Nephron progenitor cell (in vitro differentiated cells): ENCODE measurements around the gene ANGPTL2.

Experiments
- DNase-seq: peaks from one replicate; pipeline ENCODE4 v3.0.0; 2021
- H3K27ac Mint-ChIP-seq: 2 replicates; pipeline ENCODE4 v1.8.0; 2021; ENCODE audit warnings: mild to moderate bottlenecking, moderate library complexity, mixed read lengths
- H3K27me3 Mint-ChIP-seq: 2 replicates; pipeline ENCODE4 v1.8.0; 2021; ENCODE audit warnings: mild to moderate bottlenecking, low read depth, mixed read lengths; ENCODE audit not compliant: poor library complexity
- H3K36me3 Mint-ChIP-seq: 2 replicates; pipeline ENCODE4 v1.8.0; 2021; ENCODE audit warnings: low read depth, mixed read lengths
- H3K4me1 Mint-ChIP-seq: 2 replicates; pipeline ENCODE4 v1.8.0; 2021; ENCODE audit warnings: mixed read lengths
- H3K4me3 Mint-ChIP-seq: 2 replicates; pipeline ENCODE4 v1.8.0; 2021; ENCODE audit warnings: mild to moderate bottlenecking, moderate library complexity, mixed read lengths
- H3K9me3 Mint-ChIP-seq: 2 replicates; pipeline ENCODE4 v1.8.0; 2021; ENCODE audit warnings: mild to moderate bottlenecking, moderate library complexity, mixed read lengths
- TF ChIP-seq, protein P1 (sequence below): fragments of 200-600 bp; sonication (generic); IDR thresholded peaks from 2 replicates; pipeline ENCODE4 v1.5.0; 2021; ENCODE audit warnings: antibody characterized with exemption

ANGPTL2 gene

DNA sequence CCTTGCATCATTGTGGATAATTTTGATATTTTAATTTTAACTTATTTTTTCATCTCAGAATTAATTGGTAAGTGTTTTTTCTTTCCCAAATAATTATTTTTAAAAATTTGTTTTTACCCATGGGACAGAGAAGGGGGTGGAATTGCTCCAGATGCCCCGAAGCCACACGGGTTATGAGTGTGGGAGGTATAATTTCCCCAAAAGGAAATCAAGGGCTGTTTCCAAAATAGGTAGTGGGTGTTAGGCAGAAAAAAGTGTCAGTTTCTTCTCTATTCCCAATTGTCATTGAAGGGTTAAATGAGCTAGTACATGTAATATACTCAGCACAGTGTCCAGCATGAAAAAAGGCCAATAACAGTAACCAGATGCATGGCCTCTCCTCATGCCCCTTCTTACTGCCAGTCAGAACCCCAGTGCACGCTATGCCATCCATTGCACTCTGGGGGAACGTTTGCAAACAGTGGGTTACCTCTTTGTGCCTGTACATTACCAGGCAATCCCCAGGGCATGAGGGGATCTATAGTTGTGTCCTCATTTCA is 36.4 kb upstream of the ANGPTL2 start:
- TF ChIP-seq, protein P1, sequence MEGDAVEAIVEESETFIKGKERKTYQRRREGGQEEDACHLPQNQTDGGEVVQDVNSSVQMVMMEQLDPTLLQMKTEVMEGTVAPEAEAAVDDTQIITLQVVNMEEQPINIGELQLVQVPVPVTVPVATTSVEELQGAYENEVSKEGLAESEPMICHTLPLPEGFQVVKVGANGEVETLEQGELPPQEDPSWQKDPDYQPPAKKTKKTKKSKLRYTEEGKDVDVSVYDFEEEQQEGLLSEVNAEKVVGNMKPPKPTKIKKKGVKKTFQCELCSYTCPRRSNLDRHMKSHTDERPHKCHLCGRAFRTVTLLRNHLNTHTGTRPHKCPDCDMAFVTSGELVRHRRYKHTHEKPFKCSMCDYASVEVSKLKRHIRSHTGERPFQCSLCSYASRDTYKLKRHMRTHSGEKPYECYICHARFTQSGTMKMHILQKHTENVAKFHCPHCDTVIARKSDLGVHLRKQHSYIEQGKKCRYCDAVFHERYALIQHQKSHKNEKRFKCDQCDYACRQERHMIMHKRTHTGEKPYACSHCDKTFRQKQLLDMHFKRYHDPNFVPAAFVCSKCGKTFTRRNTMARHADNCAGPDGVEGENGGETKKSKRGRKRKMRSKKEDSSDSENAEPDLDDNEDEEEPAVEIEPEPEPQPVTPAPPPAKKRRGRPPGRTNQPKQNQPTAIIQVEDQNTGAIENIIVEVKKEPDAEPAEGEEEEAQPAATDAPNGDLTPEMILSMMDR = no peak
- Mint-ChIP-seq H3K36me3 (no peaks in the 10 kb centered on the region), H3K27ac (no peak overlapping the region), H3K27me3 (no peaks in the 10 kb centered on the region), H3K4me1 (peaks cover 7% of the 10 kb centered on the region), H3K9me3 (no peaks in the 10 kb centered on the region), H3K4me3 (no peak overlapping the region)
- DNase-seq = no peak

DNA sequence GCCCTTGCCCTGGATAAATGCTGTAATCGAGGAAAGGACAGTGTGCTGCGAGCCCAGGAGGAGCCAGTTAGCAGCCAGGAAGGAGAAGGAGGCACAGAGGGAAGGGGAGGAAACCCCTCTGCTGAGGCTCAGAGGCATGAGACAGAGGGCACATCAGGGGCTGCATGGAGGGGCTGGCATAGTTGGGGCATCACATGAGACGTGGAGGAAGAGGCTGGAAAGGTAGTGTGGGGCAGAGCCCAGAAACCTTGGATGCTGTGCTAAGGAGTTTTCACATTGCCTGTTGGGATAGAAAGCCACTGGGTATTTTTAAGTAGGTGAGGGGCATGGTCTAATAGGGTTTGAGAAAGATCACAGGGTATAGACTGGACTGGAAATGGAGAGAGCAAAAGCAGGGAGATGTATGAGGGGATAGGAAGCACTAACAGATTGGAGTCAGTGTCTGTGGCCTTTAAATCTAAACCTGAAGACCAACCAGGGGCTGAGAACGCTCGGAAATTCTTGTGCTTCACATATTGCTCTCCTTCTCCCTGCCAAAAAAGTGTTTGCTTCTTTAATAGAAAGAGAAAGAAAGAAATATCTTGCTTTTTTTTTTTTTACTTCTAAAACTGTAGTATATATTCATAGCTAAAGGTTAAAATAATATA is 33.0 kb upstream of the ANGPTL2 start:
- no peak for DNase-seq
- Mint-ChIP-seq H3K36me3 (no peaks in the 10 kb centered on the region), H3K4me1 (peaks cover 7% of the 10 kb centered on the region), H3K27ac (no peak overlapping the region), H3K4me3 (no peak overlapping the region), H3K9me3 (no peaks in the 10 kb centered on the region), H3K27me3 (no peaks in the 10 kb centered on the region)
- TF ChIP-seq, protein P1 = no peak

DNA sequence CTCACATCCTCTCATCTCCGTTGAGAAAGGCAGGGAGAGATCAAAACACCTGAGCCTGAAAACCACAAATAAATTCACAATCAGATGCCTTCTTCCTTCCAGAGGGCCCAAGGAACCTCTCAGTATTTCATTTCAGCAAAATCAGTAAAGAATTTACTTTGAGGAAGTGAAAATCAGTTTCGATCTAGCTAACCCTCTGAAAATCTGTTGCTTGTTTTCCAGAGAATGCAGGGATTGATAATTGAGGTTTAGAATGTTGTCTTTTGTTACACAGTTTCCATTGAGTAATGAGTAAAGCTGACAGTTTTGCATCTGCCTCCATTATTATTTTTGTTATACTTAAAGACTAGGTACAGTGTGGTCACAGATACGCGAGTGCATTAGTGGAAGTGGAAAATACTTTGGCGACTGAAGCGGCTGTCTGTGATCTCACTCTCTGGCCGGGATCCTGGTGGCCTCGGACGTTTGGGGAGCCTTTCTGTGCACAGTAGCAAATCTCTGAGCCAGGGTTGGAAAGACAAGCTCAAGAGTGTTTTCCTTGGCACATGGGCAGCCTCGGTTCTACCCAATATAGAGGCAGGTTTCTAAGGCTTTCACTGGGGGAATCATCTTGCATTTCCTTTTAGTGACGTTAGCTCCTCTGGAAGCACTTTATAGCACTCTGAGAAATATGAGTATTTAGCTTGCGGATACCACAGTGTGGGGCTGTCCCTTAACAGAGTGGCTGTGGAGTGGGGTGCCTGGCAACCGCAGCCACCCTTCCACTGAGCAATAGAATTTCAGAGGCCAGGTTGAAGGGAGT is 32.2 kb upstream of the ANGPTL2 start:
- H3K27ac Mint-ChIP-seq = no peak overlapping the region
- no peak overlapping the region for H3K4me3 Mint-ChIP-seq
- no peak for DNase-seq
- H3K9me3 Mint-ChIP-seq = no peaks in the 10 kb centered on the region
- H3K4me1 Mint-ChIP-seq = peaks cover 6% of the 10 kb centered on the region
- H3K36me3 Mint-ChIP-seq = no peaks in the 10 kb centered on the region
- TF ChIP-seq, protein P1 = no peak
- H3K27me3 Mint-ChIP-seq = no peaks in the 10 kb centered on the region

- Mint-ChIP-seq H3K36me3 (no peaks in the 10 kb centered on the region), H3K27ac (no peak overlapping the region), H3K4me3 (no peak overlapping the region), H3K9me3 (no peaks in the 10 kb centered on the region), H3K27me3 (no peaks in the 10 kb centered on the region), H3K4me1 (no peaks in the 10 kb centered on the region)
- DNase-seq = no peak
- TF ChIP-seq, protein P1 = no peak
Observed at GRCh38 chr9:127154003-127154389, 31.6 kb upstream of the ANGPTL2 start.

DNA sequence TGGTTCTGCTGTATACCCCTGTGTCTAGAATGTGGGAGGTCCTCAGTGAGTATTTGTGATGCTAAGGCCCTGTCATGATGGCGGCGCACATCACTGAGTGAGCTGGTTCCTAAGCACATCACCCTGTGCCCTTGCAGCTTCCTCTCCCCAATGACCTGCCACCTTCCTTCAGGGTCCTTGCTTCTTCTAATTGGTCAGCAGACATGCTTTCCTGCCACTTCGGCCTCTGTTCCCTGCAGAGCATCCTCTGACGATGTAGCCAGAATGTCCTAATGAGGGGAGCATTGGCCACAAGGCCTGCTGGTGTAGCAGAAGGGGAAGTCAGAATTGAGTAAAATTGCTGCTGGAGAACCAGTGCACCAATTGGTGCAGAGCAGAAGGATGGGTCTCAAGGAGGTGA is 31.1 kb upstream of the ANGPTL2 start:
- no peaks in the 10 kb centered on the region for H3K27me3 Mint-ChIP-seq
- H3K9me3 Mint-ChIP-seq = no peaks in the 10 kb centered on the region
- no peak for DNase-seq
- no peaks in the 10 kb centered on the region for H3K4me1 Mint-ChIP-seq
- H3K4me3 Mint-ChIP-seq = no peak overlapping the region
- TF ChIP-seq, protein P1 = no peak
- no peaks in the 10 kb centered on the region for H3K36me3 Mint-ChIP-seq
- H3K27ac Mint-ChIP-seq = no peak overlapping the region
